WTC11 (cell line): ENCODE data around the gene CHST15.

Experiments
- CTCF ChIP-seq: fragments of 200-600 bp; IDR thresholded peaks from 2 replicates; pipeline ENCODE4 v1.8.0; 2022; ENCODE audit warnings: antibody characterized with exemption
- HMGA2 ChIP-seq: fragments of 250-450 bp; sonication (Bioruptor Pico); IDR thresholded peaks from 2 replicates; pipeline ENCODE4 v1.4.0; 2021; ENCODE audit warnings: mild to moderate bottlenecking, moderate library complexity
- MLX ChIP-seq: sonication (generic); formaldehyde crosslinking; IDR thresholded peaks from 2 replicates; pipeline ENCODE4 v1.8.1; 2023; ENCODE audit warnings: mild to moderate bottlenecking, missing genetic modification reagents, moderate library complexity

GRCh38 chr10:123996302-123996701 is 97.1 kb downstream of the CHST15 start:
- TF ChIP-seq CTCF, result no peak
- TF ChIP-seq HMGA2 (CRISPR knock-in tag), result no peak
- no peak for TF ChIP-seq MLX (CRISPR knock-in tag)
